Measurements from ENCODE around the gene MED9.

Gene MED9

DNA sequence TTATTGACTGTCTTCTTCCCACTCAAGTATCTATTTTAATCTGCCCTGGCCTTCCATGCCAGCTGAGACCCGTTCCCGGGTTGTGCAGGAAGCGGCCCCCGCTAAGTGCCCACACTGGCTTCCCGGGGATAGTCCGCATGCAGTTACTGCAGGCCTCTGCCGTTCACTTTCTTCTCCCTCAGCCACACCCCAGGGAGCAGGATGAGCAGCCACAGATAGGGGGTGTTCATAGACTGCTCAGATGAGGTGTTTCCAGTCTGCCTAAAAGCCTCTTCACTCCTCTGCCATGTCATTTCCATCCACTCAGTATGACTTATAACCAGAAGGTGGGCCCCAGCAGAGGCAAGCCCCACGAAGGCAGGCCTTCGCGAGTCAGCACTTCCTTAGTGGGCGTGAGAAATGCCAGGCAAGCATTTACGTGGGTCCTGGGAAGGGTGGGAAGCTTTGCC is 7.7 kb downstream of the MED9 start:
- no peak for TF ChIP-seq CREB1 (IDR thresholded peaks at IDR 0.05; ENCODE audit: low read depth)
- no peak for TF ChIP-seq YY1 (IDR thresholded peaks at IDR 0.05; ENCODE audit: low read depth)
- no peak for TF ChIP-seq ZBTB7A (IDR thresholded peaks at IDR 0.05; ENCODE audit: low read depth)
- no peak for TF ChIP-seq FOXM1 (IDR thresholded peaks at IDR 0.05; ENCODE audit: borderline replicate concordance, low read depth)
- no peak for TF ChIP-seq TCF12 (IDR thresholded peaks at IDR 0.05; ENCODE audit: low read depth)
- no peak for TF ChIP-seq NFIC (IDR thresholded peaks at IDR 0.05)
- no peak for TF ChIP-seq TAF1 (IDR thresholded peaks at IDR 0.05; ENCODE audit: low read depth)
- TF ChIP-seq EP300 (IDR thresholded peaks at IDR 0.05; ENCODE audit: borderline replicate concordance), result no peak
- no peak for TF ChIP-seq RAD21 (IDR thresholded peaks at IDR 0.05; ENCODE audit: low read depth)
- TF ChIP-seq TEAD4 (IDR thresholded peaks at IDR 0.05), result no peak
- TF ChIP-seq EGR1 (IDR thresholded peaks at IDR 0.05), result no peak
- TF ChIP-seq, protein P1, sequence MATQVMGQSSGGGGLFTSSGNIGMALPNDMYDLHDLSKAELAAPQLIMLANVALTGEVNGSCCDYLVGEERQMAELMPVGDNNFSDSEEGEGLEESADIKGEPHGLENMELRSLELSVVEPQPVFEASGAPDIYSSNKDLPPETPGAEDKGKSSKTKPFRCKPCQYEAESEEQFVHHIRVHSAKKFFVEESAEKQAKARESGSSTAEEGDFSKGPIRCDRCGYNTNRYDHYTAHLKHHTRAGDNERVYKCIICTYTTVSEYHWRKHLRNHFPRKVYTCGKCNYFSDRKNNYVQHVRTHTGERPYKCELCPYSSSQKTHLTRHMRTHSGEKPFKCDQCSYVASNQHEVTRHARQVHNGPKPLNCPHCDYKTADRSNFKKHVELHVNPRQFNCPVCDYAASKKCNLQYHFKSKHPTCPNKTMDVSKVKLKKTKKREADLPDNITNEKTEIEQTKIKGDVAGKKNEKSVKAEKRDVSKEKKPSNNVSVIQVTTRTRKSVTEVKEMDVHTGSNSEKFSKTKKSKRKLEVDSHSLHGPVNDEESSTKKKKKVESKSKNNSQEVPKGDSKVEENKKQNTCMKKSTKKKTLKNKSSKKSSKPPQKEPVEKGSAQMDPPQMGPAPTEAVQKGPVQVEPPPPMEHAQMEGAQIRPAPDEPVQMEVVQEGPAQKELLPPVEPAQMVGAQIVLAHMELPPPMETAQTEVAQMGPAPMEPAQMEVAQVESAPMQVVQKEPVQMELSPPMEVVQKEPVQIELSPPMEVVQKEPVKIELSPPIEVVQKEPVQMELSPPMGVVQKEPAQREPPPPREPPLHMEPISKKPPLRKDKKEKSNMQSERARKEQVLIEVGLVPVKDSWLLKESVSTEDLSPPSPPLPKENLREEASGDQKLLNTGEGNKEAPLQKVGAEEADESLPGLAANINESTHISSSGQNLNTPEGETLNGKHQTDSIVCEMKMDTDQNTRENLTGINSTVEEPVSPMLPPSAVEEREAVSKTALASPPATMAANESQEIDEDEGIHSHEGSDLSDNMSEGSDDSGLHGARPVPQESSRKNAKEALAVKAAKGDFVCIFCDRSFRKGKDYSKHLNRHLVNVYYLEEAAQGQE (IDR thresholded peaks at IDR 0.05; ENCODE audit: low read depth), result no peak
- no peak for TF ChIP-seq CEBPB (IDR thresholded peaks at IDR 0.05)

DNA sequence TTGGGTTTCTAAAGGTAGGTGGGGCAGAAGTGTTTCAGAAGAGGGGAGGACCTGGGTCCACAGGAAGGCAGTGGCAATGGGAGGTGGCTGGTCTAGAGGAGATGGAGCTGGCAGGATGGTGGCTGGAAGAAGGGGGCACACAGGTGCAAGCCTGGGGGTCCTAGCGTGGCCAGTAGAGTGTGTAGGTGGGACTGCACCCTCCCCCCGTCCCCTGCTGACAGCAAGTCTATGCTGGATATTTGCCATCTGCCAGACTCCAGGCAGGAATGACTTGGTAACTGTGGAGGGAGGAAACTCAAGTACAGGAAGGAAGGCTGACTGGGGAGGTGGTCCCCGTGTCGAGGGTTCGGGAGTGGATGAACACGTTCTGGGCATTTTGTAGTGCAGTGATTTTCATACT is 8.6 kb downstream of the MED9 start:
- TF ChIP-seq RAD21 (IDR thresholded peaks at IDR 0.05; ENCODE audit: low read depth) (no peak), NFIC (IDR thresholded peaks at IDR 0.05) (no peak), TCF12 (IDR thresholded peaks at IDR 0.05; ENCODE audit: low read depth) (no peak), TEAD4 (IDR thresholded peaks at IDR 0.05) (no peak), FOXM1 (IDR thresholded peaks at IDR 0.05; ENCODE audit: borderline replicate concordance, low read depth) (no peak), ZBTB7A (IDR thresholded peaks at IDR 0.05; ENCODE audit: low read depth) (no peak), CEBPB (IDR thresholded peaks at IDR 0.05) (no peak), YY1 (IDR thresholded peaks at IDR 0.05; ENCODE audit: low read depth) (no peak), EP300 (IDR thresholded peaks at IDR 0.05; ENCODE audit: borderline replicate concordance) (no peak), TAF1 (IDR thresholded peaks at IDR 0.05; ENCODE audit: low read depth) (no peak), EGR1 (IDR thresholded peaks at IDR 0.05) (no peak), CREB1 (IDR thresholded peaks at IDR 0.05; ENCODE audit: low read depth) (no peak)
- TF ChIP-seq, protein P2, sequence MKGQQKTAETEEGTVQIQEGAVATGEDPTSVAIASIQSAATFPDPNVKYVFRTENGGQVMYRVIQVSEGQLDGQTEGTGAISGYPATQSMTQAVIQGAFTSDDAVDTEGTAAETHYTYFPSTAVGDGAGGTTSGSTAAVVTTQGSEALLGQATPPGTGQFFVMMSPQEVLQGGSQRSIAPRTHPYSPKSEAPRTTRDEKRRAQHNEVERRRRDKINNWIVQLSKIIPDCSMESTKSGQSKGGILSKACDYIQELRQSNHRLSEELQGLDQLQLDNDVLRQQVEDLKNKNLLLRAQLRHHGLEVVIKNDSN (IDR thresholded peaks at IDR 0.05), result no peak
- TF ChIP-seq, protein P1 (IDR thresholded peaks at IDR 0.05; ENCODE audit: low read depth), result no peak
- TF ChIP-seq, protein P3, sequence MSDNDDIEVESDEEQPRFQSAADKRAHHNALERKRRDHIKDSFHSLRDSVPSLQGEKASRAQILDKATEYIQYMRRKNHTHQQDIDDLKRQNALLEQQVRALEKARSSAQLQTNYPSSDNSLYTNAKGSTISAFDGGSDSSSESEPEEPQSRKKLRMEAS (IDR thresholded peaks at IDR 0.05), result no peak

DNA sequence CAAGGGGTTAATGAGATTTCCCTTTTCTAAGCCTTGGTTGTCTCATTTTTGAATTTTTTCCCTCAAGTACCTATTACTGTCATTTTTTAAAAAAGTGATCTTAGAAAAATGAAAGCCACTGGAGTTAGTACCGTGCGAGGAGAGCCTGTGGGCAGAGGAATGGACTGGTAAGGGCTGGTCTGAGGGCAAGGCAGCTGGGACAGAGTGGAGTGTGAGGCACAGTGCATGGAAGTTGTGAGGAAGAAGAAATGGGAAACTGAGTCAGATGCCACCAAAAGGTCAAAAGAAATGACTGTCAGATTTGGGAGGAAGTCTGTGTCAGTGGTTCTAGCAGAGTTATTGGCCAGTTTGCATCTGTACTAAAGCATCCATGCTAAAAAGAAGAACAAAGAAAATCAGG is 11.2 kb downstream of the MED9 start:
- TF ChIP-seq TEAD4 (IDR thresholded peaks at IDR 0.05), result no peak
- TF ChIP-seq, protein P2 (IDR thresholded peaks at IDR 0.05), result no peak
- no peak for TF ChIP-seq TCF12 (IDR thresholded peaks at IDR 0.05; ENCODE audit: low read depth)
- no peak for TF ChIP-seq NFIC (IDR thresholded peaks at IDR 0.05)
- TF ChIP-seq, protein P3 (IDR thresholded peaks at IDR 0.05), result no peak
- TF ChIP-seq CREB1 (IDR thresholded peaks at IDR 0.05; ENCODE audit: low read depth), result no peak
- TF ChIP-seq TAF1 (IDR thresholded peaks at IDR 0.05; ENCODE audit: low read depth), result no peak
- TF ChIP-seq CEBPB (IDR thresholded peaks at IDR 0.05), result no peak
- no peak for TF ChIP-seq EP300 (IDR thresholded peaks at IDR 0.05; ENCODE audit: borderline replicate concordance)
- no peak for TF ChIP-seq RAD21 (IDR thresholded peaks at IDR 0.05; ENCODE audit: low read depth)
- no peak for TF ChIP-seq EGR1 (IDR thresholded peaks at IDR 0.05)
- TF ChIP-seq, protein P1 (IDR thresholded peaks at IDR 0.05; ENCODE audit: low read depth), result no peak
- TF ChIP-seq FOXM1 (IDR thresholded peaks at IDR 0.05; ENCODE audit: borderline replicate concordance, low read depth), result no peak

DNA sequence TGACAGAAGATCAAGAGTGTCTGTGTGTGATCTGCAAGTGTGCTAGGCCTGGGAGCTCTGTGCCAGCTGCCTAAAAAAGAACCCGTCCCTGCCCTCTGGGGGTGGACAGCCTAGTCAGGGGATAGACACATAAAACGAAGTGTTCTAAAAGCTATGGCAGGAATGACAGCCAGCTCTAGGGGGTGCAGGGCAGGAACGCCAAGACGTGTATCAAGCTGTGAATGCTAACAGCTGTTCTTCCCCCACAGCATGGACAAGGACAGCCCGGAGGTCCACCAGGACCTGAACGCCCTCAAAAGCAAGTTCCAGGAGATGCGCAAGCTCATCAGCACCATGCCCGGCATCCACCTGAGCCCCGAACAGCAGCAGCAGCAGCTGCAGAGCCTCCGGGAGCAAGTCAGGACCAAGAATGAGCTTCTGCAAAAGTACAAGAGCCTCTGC is 14.3 kb downstream of the MED9 start:
- TF ChIP-seq CREB1 (IDR thresholded peaks at IDR 0.05; ENCODE audit: low read depth) (no peak), EP300 (IDR thresholded peaks at IDR 0.05; ENCODE audit: borderline replicate concordance) (no peak), TEAD4 (IDR thresholded peaks at IDR 0.05) (no peak), EGR1 (IDR thresholded peaks at IDR 0.05) (no peak), TCF12 (IDR thresholded peaks at IDR 0.05; ENCODE audit: low read depth) (no peak), CEBPB (IDR thresholded peaks at IDR 0.05) (no peak), RAD21 (IDR thresholded peaks at IDR 0.05; ENCODE audit: low read depth) (no peak), TAF1 (IDR thresholded peaks at IDR 0.05; ENCODE audit: low read depth) (no peak), NFIC (IDR thresholded peaks at IDR 0.05) (no peak), FOXM1 (IDR thresholded peaks at IDR 0.05; ENCODE audit: borderline replicate concordance, low read depth) (no peak), YY1 (IDR thresholded peaks at IDR 0.05; ENCODE audit: low read depth) (no peak), ZBTB7A (IDR thresholded peaks at IDR 0.05; ENCODE audit: low read depth) (no peak)
- TF ChIP-seq, protein P1 (IDR thresholded peaks at IDR 0.05; ENCODE audit: low read depth), result no peak
- TF ChIP-seq, protein P3 (IDR thresholded peaks at IDR 0.05), result no peak
- TF ChIP-seq, protein P2 (IDR thresholded peaks at IDR 0.05), result no peak
